GM18870 (cell line): ENCODE results near the gene IRS1.

Experiments used
- ATAC-seq: cut with Tn5 transposase; IDR thresholded peaks from one replicate; pipeline ENCODE4 v1.9.1; 2021; ENCODE audit warnings: moderate library complexity; ENCODE audit not compliant: unreplicated experiment

IRS1 gene

DNA sequence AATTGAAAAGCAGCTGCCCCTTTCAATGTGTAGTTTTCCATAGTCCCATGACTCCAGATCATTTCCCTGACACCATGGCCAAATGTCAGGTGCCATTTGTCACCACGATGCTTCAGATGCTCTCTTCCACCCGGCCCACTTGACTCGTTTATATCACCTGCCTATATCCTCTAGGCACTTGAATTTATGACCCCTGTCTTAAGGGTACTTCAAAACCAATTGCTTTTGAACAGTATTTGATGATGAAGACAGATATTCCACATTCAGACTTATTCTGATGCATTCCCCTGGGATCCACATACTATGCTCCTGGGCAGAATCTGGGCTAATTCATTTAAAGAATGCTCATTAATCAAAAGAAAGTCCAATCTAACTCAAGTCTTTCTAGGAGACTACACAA is 19.3 kb upstream of the IRS1 start:
- no peak for ATAC-seq

DNA sequence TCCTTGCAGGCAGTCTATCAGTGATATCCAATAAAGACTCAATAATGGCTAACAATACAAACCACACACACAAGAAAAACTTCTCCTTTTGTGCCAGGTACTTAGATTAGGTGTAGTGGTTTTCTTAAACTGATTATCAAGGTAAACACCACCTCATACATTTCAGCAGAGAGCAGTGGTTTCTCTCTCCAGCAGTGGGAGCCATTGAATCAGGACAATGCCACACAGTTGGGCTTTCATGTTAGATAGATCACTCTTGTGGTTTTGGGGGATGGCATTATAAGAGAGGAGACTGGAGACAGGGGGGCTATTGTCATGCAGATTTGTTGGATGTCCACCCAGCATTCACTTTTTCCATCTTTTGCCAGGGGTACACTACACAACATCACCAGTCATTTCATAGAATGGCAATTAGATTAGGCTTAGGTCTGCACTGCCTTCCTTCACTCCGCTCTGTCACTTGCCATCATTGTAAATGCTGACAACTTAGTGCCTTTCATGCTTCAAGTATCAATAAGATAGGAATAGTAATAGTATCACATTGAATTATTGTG is 13.6 kb upstream of the IRS1 start:
- no peak for ATAC-seq

DNA sequence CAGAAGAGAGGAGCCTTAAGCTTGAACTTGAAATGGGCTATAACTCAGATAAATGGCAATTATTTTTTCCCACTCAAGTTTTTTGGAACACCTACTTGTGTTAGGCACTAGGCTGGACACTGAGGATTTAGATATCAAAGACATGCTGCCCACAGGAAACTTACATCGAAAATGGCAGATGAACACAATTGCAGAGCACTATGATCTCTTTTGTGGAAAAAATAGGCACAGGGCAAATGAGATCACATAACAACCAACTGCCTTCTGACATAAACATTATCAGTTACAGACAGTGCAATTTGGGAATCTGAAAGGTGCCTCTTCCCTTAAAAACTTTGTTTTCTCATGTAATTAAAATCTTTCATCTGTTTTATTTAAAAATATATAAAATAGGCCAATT is 3.8 kb upstream of the IRS1 start:
- no peak for ATAC-seq

DNA sequence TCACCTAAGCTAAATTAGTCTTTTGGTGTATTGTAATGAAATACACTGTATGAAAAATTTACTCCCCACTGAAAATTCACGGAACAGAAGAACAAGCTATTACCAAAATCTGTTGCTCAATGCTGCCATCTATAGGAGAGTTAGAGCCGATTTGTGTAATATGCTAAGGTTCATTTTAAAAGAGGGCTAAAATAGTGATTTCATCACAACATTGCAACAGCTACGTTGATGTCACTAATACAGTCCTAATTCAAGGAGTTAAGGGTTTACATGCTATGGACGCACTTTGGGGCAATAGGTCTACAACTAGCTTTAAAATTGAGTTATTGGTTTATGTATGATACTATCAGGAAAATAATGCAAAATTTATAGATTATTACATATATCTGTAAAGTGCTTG is 3.0 kb upstream of the IRS1 start:
- ATAC-seq = peak; percentile 22

DNA sequence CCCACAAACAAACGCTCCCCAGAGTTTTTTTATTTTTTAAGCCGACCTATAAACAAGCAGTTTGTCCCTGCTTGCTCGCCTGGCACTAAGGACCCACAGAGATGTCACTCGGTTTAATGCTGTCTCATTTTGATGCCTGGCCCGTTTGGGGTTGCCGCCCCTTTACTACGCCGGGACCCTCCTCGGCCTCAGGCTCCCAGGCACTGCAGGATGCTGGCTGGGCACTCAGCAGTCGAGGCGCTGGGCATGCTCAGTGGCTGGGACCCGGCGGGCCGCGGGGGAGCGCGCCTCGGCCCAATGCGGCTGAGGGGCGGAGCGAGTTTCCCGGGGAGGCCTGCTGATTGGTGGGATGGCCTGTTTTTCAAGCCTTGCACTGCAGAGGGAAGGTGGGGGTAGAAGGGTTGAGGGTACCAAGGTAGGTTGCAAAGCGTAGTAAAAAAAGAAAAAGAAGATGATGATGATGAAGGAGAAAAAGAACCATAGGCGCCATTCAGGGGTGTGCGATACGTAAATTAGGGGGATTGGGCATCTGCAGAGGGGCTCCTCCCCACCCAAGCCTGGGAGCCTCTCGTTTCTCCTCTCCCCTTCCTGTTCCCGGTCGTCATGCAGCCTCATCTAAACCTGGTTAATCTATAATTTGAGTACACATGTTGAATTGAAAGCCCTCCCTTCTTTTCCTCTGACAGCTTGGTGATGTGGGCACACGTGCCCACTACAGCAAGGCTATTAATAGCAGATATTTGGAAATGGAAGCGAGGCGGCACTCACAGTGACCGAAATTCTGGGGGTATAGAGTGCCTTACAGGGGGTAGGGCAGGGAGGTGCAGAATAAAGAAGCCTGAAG is 1.5 kb upstream of the IRS1 start:
- ATAC-seq = peak; percentile 88

DNA sequence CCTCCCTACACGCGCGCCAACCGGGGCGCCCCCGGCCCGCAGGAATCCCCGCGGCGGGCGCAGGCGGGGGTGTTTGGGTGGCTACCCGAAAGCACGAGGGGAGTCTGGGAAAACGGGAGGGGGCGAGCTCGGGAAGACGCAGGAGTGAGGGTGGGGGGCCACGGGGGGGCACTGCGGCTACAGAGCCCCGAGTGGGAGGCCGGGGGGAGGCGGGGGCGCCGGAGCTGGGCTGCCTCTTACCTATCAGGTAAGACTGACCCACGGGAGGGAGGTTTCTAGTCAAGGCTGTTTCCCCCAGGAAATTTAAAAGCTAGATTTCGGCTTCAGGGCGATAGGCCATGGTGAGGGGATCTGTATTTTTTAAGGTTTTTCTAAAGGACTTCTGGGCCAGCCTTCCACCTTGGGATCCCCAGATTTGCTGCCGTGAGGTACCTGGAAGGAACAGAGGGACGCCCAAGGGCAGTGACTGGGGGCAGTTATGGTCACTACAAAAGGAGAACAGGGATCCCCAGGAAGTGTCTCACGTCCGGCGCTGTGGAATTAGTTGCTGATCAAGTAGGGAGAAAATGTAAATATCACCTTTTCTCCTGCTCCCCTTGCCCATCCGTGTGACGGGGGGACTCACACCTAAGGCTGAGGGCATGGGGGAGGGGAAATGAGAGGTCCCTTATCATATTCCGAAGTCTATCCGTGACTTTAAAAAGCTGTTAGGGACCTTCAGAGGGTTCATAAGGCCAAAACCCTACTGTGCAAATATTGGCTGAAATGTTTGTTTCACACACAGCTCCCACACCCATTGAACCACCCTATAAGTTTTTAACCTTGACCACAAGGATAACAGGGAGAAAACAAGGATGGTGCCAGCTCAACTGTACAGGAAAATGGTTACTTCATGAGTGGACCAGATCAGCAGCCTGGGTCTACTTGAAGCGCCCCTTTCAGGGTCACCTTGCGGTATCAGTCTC is 638 bp upstream of the IRS1 start:
- ATAC-seq = no peak

DNA sequence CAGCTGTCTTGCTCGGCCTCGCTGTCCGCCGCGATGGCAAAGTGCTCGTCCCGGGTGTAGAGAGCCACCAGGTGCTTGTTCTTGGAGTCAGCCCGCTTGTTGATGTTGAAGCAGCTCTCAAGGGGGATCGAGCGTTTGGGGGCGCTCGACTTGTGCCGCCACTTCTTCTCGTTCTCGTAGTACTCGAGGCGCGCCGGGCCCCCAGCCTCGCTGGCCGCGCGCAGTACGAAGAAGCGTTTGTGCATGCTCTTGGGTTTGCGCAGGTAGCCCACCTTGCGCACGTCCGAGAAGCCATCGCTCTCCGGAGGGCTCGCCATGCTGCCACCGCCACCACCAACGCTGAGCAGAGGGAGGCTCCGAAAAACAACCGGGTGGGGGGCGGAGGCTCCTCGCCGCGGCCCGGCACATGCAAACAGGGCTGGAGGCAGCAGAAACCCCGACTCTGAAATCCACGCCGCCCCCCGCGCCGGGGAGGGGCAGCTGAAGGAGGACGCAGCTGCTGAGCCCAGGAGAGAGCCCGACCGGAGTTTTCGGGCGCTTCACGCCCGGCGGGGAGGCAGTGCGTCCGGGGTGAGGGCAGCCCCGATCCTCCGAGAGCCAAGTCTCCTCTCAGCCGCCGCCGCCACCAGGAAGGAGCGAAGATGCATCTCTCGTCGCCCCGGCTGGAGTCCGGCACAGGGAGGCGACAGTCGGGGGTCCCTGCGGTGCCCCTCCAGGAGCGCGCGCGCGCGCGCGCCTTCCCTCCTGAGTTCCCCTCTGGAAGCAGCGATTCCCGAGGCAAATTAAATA is 1.0 kb downstream of the IRS1 start:
- ATAC-seq = no peak

DNA sequence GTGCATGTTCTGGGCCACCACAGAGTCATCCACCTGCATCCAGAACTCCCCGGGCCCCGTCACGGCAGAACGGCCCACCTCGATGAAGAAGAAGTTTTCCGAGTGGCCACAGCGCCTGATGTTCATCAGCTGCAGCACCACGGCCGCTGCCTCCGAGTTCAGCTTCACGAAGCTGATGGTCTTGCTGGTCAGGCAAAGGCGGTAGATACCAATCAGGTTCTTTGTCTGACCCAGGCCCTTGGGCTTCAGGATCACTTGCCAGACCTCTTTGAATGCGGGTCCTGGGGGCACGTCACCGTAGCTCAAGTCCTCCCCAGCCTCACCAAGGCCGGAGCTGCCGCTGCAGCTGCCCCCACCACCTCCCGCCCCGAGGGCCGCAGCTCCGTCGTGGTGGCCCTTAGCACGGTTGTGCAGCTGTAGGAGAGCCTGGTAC is 1.6 kb downstream of the IRS1 start:
- ATAC-seq = no peak

DNA sequence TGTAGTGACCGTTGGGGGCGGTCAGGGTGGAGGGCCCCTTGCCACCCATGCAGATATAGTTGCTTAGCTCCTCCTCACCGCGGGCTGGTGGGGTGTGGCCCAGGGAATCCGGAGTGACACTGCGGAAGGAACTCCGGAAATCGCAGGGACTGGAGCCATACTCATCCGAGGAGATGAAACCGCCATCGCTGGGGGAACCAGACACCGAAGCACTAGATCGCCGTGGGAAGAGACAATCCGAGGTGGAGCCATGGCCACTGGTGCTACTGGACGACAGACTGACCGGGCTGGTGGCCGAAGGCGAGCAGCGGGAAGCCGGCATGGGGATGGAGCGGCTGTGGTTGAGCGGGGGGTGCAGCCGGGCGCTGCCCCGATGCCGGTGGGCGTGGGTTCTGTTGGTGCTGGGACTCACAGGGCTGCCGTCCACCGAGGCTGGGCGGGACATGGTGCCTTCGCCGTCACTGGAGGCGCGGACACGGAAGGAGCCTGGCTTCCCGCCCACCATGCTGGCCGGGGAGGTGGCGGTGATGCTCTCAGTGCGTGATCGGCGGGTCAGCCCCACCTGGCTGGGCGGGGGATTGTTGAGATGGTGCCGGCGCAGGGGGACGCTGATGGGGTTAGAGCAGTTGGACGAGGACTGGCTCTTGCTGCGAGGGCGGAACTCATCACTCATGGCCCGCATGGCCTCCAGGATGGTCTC is 2.2 kb downstream of the IRS1 start:
- ATAC-seq = no peak

DNA sequence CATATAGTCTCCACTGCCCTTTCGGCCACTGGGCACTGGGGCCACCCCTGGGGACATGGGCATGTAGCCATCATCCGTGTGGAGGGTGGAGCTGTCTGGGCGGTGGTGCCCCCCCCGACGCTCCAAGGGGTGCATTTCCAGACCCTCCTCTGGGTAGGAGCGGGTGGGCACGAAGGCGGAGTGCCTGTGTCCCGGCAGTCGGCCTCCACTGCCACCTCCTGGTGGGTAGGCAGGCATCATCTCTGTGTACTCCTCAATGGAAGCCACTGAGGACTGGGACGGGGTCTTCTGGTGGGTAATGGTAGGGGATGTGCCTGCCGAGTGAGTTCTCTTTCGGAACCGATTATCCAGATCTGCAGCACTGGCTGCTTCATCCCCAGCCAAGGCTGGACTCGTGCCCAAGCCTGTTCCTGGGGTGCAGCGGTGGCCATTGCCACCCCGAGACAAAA is 2.8 kb downstream of the IRS1 start:
- ATAC-seq = no peak

DNA sequence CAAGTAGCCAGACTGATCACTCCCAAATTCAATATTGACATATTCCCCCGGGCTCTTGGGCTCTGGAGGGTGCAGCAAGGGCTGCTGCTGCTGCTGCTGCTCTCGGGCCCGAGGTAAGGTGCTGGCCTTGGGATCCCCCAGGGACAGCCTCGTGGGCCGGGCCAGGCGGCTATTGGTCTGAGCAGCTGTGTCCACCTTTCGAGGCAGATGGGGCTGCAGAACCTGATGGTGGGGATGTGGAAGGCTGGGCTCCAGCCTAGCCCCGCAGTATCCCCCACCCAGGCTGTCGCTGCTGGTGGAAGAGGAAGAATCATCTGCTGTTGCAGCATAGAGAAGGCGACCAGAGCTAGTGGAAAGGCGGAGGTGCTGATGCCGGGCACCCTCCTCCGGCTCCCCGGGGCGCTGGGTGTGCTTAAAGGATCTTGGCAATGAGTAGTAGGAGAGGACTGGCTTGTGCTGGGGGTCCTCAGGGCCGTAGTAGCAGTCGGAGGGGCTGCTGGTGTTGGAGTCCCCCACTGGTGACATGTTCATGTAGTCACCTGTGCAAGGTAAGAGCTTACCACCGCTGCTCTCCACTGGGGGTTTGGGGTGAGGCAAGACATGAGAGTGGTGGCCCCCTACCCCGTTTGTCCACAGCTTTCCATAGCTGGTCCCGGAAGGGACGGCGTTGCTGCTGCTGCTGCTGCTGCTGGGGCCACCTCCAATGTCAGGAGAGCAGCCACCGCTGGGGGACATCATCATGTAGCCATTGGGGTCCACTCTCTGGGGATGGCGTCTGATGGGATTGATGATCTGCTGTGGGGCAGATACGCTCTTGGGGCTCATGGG is 3.4 kb downstream of the IRS1 start:
- no peak for ATAC-seq

DNA sequence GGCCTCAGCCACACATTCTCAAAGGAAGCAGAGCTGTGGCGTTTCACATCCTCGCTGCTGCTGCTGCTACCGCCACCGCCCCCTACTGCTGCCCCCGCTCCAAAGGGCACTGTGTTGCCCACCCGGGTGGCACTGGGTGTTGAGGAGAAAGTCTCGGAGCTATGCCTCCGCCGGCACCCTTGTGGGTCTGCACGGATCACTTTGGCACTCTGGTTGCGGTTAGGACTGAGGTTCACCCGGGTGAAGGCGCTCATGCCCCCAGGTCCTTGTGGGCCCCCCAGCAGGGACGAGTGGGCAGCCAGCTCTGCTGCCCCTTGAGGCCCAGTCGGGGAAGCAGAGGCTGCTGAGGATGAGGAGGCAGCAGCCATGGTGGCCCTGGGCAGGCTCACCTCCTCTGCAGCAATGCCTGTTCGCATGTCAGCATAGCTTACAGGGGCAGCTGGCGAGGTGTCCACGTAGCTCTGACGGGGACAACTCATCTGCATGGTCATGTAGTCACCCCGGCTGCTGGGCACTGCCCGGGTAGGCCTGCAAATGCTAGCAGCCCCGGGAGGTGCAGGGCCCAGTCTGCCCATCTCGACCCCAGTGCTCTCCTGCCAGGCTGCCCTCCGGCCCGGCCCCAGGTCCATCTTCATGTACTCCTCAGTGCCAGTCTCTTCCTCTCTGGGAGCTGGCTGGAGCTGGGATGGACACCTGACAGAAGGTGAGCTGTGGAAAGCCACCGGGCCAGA is 4.2 kb downstream of the IRS1 start:
- no peak for ATAC-seq

DNA sequence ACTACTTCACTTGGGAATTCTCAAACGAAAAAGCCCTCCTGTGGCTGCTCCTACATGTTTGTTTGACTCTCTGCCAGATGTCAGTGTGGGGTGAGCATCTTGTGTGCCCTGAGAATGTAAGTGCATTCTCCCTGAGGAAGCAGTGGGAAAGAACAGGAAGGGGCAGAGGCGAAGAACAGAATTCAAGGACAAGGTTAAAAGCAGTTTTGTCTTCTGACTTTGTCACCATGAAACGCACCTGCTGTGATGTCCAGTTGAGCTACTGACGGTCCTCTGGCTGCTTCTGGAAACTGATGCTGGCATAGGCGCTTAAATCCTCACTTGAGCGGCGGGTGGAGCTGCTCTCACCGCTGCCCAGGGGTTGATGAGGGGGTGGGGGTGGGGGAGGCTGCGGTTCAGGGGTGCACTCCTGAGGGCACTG is 4.9 kb downstream of the IRS1 start:
- ATAC-seq = no peak

DNA sequence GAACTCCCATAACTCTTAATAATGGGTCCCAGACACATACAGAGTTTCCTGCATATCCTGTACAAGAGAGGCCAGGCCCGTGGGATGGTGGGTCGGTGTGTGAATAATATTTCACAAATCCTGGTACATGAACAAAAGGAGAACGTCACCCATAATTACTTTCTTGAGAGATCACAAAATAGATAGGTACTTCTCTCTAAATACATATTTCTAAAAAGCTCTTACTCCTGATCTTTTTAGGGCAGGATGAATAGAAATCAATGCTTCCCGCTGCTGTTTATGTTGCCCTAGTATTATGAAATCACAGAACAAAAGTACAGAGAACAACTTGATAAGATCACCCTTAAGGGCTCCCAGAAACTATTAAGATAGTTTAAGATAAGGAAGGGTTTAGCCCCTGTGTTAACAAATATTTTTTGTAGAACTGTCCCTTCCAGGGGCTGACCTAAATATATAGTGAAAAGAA is 5.4 kb downstream of the IRS1 start:
- no peak for ATAC-seq

DNA sequence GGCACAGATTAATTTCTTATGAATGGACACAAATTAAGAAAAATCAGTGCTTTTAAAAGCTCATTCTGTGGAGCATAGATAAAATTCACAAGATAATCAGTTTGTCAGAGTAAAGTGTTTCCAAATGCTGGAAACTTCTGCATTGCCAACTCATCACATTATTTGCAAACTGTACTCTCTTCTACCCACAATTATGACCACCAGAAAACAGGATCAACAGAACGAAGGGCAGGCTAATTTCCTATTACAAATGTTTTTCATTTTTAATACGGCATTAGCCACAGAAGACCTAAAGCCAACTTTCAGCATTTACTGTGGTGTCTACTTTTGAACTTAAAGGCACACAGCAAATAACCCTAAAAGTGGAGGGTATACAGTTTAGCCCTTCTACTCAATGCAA is 6.0 kb downstream of the IRS1 start:
- no peak for ATAC-seq

DNA sequence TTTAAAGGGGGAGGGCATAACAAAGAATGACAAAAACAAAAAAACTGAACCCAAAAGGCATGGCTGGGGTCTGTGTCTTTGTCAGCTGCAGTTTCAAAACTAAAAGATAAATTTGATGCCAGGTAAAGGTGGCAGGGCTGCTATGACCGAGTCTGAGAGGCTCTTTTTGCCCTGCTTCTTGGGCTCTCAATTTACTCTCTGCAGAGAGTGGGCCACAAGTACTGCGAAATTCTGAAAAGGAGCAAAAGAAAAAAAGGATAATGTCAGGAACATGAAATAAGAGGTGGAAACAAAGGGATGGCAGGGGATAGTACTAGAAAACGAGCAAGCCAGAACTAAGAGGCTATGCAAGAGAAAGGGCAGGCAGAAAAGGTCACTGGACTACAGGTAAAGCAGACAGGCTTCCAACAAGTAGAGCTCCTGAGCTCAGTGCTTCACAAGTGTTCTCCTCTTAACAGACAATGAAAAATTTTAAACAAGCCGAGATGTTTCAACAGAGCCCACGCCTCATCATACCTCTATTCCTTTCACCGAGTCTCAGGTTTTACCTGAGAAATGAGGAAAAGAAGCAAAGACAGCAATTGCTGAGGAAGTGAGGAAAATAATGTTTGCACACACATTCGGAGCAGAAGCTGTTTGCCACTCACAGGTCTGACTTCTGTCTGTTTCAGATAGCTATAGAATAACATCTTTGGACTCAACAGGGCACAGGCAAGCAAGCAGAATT is 7.3 kb downstream of the IRS1 start:
- no peak for ATAC-seq

DNA sequence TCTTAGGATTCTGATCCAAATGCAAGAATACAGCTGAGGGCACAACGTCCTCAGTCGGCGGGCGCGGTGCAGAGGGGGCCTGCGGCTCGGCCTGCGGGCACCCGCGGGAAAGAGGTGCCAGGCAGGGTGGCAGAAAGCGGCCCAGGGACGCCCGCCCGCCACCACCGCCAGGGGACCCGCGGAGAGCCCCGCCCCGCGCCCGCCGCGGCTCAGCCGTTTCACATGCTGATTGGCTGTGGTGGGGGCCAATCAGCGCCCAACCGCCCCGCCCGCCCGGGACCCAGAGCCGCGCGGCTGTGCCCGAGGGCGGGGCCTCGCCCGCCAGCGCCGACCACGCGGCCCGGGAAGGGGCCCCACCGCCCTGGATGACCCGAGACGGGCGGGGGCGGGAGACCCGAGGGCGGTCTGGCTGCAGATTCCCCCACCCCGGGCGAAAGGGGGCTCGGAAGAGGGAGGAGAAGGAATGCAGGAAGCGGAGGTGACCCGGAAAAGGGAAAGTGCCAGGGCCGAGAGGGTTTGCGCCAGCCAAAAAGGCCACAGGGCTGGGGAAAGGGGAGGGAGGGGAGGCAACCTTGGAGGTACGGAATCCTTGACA is 8.0 kb downstream of the IRS1 start:
- ATAC-seq = peak; percentile 78
